ENCODE measurements around the gene ADCY9. TPM values are rescaled to one million over a fixed set of nuclear protein-coding genes. Genes with fewer than 3 reads are reported as not detected.
A peak's percentile ranks its signal among the peaks of the same experiment; 100 is the strongest.
"Not testable (repeated sequence)": the region's sequence is repeated elsewhere in the genome, so short reads cannot be mapped to it uniquely, and the experiment has no call there.

The ADCY9 gene
- total and polyA plus RNA-seq, 3 experiments from 2014 or later: 1.2 to 9.2 (median 8.2) TPM

DNA sequence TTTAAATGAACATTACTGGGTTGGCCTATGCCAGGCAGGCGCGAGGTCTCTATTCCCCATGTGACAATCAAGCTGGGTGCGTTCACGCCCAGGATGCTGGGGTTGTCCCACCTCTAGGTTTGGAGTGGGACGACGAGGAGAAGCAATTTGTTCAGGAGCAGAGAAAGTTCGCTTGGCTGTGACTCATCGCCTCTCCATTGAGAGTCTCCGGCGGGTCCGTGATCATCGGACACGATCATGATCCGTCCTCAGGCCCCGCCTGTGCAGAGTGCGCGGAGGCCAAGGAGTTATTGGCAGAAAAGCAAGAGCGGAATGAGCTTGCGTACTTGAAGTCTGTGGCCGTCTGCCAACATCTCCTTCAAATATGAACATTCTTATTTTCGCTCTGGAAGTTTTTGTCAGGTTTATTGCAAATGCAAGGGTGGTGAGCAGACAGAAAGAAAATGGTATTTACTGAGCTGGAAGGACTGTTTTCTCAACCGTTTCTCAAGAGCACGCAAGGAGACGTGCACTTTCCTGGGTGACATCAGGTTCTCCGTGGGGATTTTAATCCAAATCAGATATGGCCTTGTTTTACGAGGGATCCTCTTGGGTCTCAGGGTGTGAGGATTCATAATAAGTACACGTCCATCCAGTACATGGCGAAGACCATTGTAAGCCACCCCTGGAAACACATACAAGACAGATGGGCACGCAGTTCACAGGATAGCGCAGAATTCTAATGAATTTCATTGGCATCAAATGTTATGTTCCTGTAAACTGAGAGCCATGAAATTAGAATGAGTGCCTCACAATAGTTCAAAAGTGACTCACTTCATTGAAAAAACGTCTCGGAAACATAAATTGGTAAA is 165.7 kb downstream of the ADCY9 start:
- Mint-ChIP-seq H3K36me3 (peaks cover 0 to 7% (median 0%) of the 10 kb centered on the region in 3 donors), H3K27ac (peak overlapping the region in 1 of 8 donors; percentile 77), H3K4me3 (no peak overlapping the region), H3K9me3 (peaks cover 0 to 2% (median 0%) of the 10 kb centered on the region in 5 donors), H3K4me1 (peaks cover 0 to 2% (median 0%) of the 10 kb centered on the region in 3 donors), H3K27me3 (peaks cover 27 to 35% of the 10 kb centered on the region in 2 donors)
- CTCF ChIA-PET: interaction anchor here (1.2 kb wide), 1 partner anchor 11 kb away, joined by 3 read pairs; no protein-coding TSS in a partner anchor
- H3K36me3 ChIP-seq (ENCODE audit: insufficient read depth, low read length): no peaks in the 10 kb centered on the region
- H3K4me1 ChIP-seq (ENCODE audit: insufficient read depth, low read length): no peaks in the 10 kb centered on the region
- peaks cover 3% of the 10 kb centered on the region for H3K27me3 ChIP-seq (ENCODE audit: insufficient read depth, low read length, poor library complexity, severe bottlenecking)
- H3K4me3 ChIP-seq (ENCODE audit: low read length): no peak overlapping the region
- no peaks in the 10 kb centered on the region for H3K9me3 ChIP-seq (ENCODE audit: low read length)
- DNase-seq: no peak
- POLR2A ChIA-PET: interaction anchor here (0.7 kb wide), 1 partner anchor 198 kb away, joined by 5 read pairs; no protein-coding TSS in a partner anchor
- no peak overlapping the region for H3K27ac ChIP-seq (ENCODE audit: low read depth, low read length)

GRCh38 chr16:3949946-3950342 is 166.3 kb downstream of the ADCY9 start:
- H3K27ac ChIP-seq (ENCODE audit: low read depth, low read length): no peak overlapping the region
- ChIA-PET POLR2A (no interaction called here), CTCF (interaction anchor here (1.2 kb wide), 1 partner anchor 11 kb away, joined by 3 read pairs; no protein-coding TSS in a partner anchor)
- no peaks in the 10 kb centered on the region for H3K9me3 ChIP-seq (ENCODE audit: low read length)
- Mint-ChIP-seq H3K4me3 (no peak overlapping the region), H3K36me3 (peaks cover 0 to 7% (median 0%) of the 10 kb centered on the region in 3 donors), H3K9me3 (peaks cover 0 to 2% (median 0%) of the 10 kb centered on the region in 5 donors), H3K27me3 (peaks cover 21 to 29% of the 10 kb centered on the region in 2 donors), H3K27ac (peak overlapping the region in 1 of 8 donors; percentile 77), H3K4me1 (peaks cover 0 to 2% (median 0%) of the 10 kb centered on the region in 3 donors)
- H3K4me1 ChIP-seq (ENCODE audit: insufficient read depth, low read length): no peaks in the 10 kb centered on the region
- DNase-seq: no peak
- no peak overlapping the region for H3K4me3 ChIP-seq (ENCODE audit: low read length)
- H3K27me3 ChIP-seq (ENCODE audit: insufficient read depth, low read length, poor library complexity, severe bottlenecking): peaks cover 3% of the 10 kb centered on the region
- no peaks in the 10 kb centered on the region for H3K36me3 ChIP-seq (ENCODE audit: insufficient read depth, low read length)

DNA sequence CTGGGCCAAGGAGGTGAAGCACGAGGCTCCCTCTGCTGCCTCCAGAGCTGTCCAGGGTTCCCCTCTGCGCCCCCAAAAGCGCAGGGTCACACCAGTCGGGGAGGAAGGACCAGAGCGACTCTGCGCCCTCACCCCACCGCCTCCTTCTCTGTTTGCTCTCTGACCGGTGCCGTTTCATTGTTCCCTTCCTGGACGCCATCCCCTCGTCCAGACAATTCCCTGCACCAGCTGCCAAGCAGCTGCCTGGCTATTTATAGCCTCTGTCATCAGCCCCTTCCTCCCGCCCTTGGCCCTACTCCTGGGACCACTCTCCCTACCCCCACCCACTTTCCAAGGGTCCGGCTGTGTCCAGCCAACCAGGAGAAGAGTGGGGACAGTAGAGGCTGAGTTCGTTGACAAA is 167.0 kb downstream of the ADCY9 start:
- DNase-seq: no peak
- Mint-ChIP-seq H3K4me1 (peaks cover 0 to 2% (median 0%) of the 10 kb centered on the region in 3 donors), H3K27ac (no peak overlapping the region), H3K27me3 (peaks cover 15 to 22% of the 10 kb centered on the region in 2 donors), H3K4me3 (no peak overlapping the region), H3K9me3 (peaks cover 0 to 2% (median 0%) of the 10 kb centered on the region in 5 donors), H3K36me3 (peaks cover 0 to 3% (median 0%) of the 10 kb centered on the region in 3 donors)
- no peaks in the 10 kb centered on the region for H3K36me3 ChIP-seq (ENCODE audit: insufficient read depth, low read length)
- H3K4me3 ChIP-seq (ENCODE audit: low read length): no peak overlapping the region
- no peak overlapping the region for H3K27ac ChIP-seq (ENCODE audit: low read depth, low read length)
- ChIA-PET POLR2A (no interaction called here), CTCF (no interaction called here)
- no peaks in the 10 kb centered on the region for H3K4me1 ChIP-seq (ENCODE audit: insufficient read depth, low read length)
- peaks cover 2% of the 10 kb centered on the region for H3K27me3 ChIP-seq (ENCODE audit: insufficient read depth, low read length, poor library complexity, severe bottlenecking)
- no peaks in the 10 kb centered on the region for H3K9me3 ChIP-seq (ENCODE audit: low read length)

DNA sequence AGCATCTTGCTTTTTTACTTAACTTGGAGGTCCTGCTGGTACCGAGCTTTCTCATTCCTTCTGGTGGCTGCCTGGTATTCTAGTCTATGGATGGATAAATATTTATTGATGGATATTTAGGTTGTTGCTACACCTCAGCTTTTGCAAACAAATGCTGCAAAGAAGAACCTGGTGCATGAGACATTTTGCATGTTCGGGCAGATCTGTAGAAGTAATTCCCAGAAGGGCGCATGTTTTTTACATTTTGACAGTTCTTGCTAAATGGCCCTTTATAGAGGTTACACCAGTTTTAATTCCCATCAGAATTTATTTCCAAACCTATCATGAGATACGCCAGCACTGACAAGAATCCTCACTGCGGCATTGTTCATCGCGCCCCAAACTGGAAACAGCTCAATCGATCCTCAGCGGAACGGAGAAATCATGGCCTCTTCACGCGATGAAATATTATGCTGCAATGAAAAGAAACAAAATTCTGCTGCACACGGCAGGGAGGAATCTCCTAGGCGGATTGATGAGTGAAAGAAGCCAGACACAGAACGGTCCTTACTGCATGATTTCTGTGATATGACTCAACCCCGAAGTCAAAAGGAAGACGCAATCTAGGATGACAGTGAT is 167.8 kb downstream of the ADCY9 start:
- Histone ChIP-seq H3K4me3 (ENCODE audit: low read length) (no peak overlapping the region), H3K27me3 (ENCODE audit: insufficient read depth, low read length, poor library complexity, severe bottlenecking) (no peaks in the 10 kb centered on the region), H3K9me3 (ENCODE audit: low read length) (no peaks in the 10 kb centered on the region), H3K36me3 (ENCODE audit: insufficient read depth, low read length) (no peaks in the 10 kb centered on the region), H3K4me1 (ENCODE audit: insufficient read depth, low read length) (no peaks in the 10 kb centered on the region), H3K27ac (ENCODE audit: low read depth, low read length) (no peak overlapping the region)
- H3K36me3 Mint-ChIP-seq: peaks cover 0 to 3% (median 0%) of the 10 kb centered on the region in 3 donors
- POLR2A ChIA-PET: interaction anchor here (0.6 kb wide), 1 partner anchor 47 kb away, joined by 3 read pairs; no protein-coding TSS in a partner anchor
- CTCF ChIA-PET: interaction anchor here (1.3 kb wide), 2 partner anchors 9 to 10 kb away, joined by 3 read pairs; no protein-coding TSS in a partner anchor
- peaks cover 14% of the 10 kb centered on the region in 2 donors for H3K27me3 Mint-ChIP-seq
- H3K4me3 Mint-ChIP-seq: no peak overlapping the region
- no peak overlapping the region for H3K27ac Mint-ChIP-seq
- peaks cover 0 to 2% (median 0%) of the 10 kb centered on the region in 3 donors for H3K4me1 Mint-ChIP-seq
- peaks cover 0 to 2% (median 0%) of the 10 kb centered on the region in 5 donors for H3K9me3 Mint-ChIP-seq
- DNase-seq: no peak

GRCh38 chr16:3946604-3947180 is 169.6 kb downstream of the ADCY9 start:
- no peaks in the 10 kb centered on the region for H3K4me1 ChIP-seq (ENCODE audit: insufficient read depth, low read length)
- no peaks in the 10 kb centered on the region for H3K36me3 ChIP-seq (ENCODE audit: insufficient read depth, low read length)
- ChIA-PET CTCF (interaction anchor here (0.5 kb wide), 1 partner anchor 10 kb away, joined by 3 read pairs; no protein-coding TSS in a partner anchor), POLR2A (no interaction called here)
- Mint-ChIP-seq H3K9me3 (peaks cover 0 to 2% (median 0%) of the 10 kb centered on the region in 5 donors), H3K36me3 (peaks cover 0 to 3% (median 0%) of the 10 kb centered on the region in 3 donors), H3K4me1 (peaks cover 0 to 2% (median 0%) of the 10 kb centered on the region in 3 donors), H3K27me3 (peaks cover 6 to 9% of the 10 kb centered on the region in 2 donors), H3K27ac (no peak overlapping the region), H3K4me3 (no peak overlapping the region)
- H3K4me3 ChIP-seq (ENCODE audit: low read length): no peak overlapping the region
- no peaks in the 10 kb centered on the region for H3K9me3 ChIP-seq (ENCODE audit: low read length)
- no peak overlapping the region for H3K27ac ChIP-seq (ENCODE audit: low read depth, low read length)
- H3K27me3 ChIP-seq (ENCODE audit: insufficient read depth, low read length, poor library complexity, severe bottlenecking): no peaks in the 10 kb centered on the region
- no peak for DNase-seq

DNA sequence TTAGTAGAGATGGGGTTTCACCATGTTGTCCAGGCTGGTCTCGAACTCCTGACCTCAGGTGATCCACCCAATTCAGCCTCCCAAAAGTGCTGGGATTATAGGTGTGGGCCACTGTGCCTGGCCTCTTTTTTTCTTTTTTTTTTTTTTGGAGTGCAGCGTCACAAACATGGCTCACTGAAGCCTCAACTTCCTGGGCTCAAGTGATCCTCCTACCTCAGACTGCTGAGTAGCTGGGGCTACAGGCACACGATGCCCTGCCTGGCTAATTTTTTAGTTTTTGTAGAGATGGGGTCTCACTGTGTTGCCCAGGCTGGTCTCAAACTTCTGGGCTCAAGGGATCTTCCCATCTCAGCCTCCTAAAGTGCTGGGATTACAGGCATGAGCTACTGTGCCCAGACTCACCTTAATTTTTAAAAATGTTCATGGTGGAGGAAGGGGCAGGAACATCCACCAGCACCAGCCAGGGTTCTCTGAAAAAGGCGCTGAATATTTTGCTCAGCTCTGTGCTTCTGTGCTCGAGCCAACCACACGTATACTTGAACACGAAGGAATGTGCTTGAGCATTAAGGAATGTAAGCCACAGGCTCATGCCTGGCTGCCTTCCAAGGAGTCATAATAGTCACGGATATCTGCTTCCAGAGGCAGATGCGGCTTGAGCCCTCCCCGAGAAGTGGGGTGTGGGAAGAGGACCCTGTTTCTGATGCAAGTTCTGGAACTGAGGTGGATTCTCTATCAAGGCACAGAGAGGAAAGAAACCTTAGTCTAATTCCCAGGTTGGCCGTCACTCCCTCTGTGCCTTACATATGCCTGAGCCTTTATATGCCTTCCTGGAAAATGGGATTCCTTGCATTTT is 170.3 kb downstream of the ADCY9 start:
- H3K27me3 ChIP-seq (ENCODE audit: insufficient read depth, low read length, poor library complexity, severe bottlenecking): no peaks in the 10 kb centered on the region
- no peaks in the 10 kb centered on the region for H3K36me3 ChIP-seq (ENCODE audit: insufficient read depth, low read length)
- H3K4me1 ChIP-seq (ENCODE audit: insufficient read depth, low read length): no peaks in the 10 kb centered on the region
- no peak overlapping the region for H3K4me3 Mint-ChIP-seq
- H3K27ac ChIP-seq (ENCODE audit: low read depth, low read length): no peak overlapping the region
- H3K27me3 Mint-ChIP-seq: peaks cover 4 to 8% of the 10 kb centered on the region in 2 donors
- H3K4me3 ChIP-seq (ENCODE audit: low read length): no peak overlapping the region
- no peak overlapping the region for H3K27ac Mint-ChIP-seq
- H3K9me3 Mint-ChIP-seq: peaks cover 0 to 2% (median 0%) of the 10 kb centered on the region in 5 donors
- POLR2A ChIA-PET: no interaction called here
- CTCF ChIA-PET: no interaction called here
- DNase-seq: no peak
- H3K9me3 ChIP-seq (ENCODE audit: low read length): no peaks in the 10 kb centered on the region
- H3K36me3 Mint-ChIP-seq: peaks cover 0 to 3% (median 0%) of the 10 kb centered on the region in 3 donors
- peaks cover 0 to 2% (median 0%) of the 10 kb centered on the region in 3 donors for H3K4me1 Mint-ChIP-seq

GRCh38 chr16:3944457-3944856 is 171.8 kb downstream of the ADCY9 start:
- CTCF ChIA-PET; H3K4me1 Mint-ChIP-seq; H3K27me3 ChIP-seq (ENCODE audit: insufficient read depth, low read length, poor library complexity, severe bottlenecking); H3K9me3 ChIP-seq (ENCODE audit: low read length); H3K36me3 Mint-ChIP-seq; H3K4me3 Mint-ChIP-seq; H3K36me3 ChIP-seq (ENCODE audit: insufficient read depth, low read length); POLR2A ChIA-PET; DNase-seq; H3K9me3 Mint-ChIP-seq; H3K4me1 ChIP-seq (ENCODE audit: insufficient read depth, low read length); H3K27ac Mint-ChIP-seq; H3K4me3 ChIP-seq (ENCODE audit: low read length); H3K27ac ChIP-seq (ENCODE audit: low read depth, low read length); H3K27me3 Mint-ChIP-seq: not testable (repeated sequence)

Measured in CD8-positive, alpha-beta memory T cell (primary cell).